ENCODE results near the gene ATG10. TPM values are rescaled to one million over a fixed set of nuclear protein-coding genes. Genes with fewer than 3 reads are reported as not detected.

ATG10 gene
- total RNA-seq, 4 donors from 2014 or later = 1.0 to 15.4 (median 6.5) TPM

GRCh38 chr5:81961651-81962440, 10.0 kb upstream of the ATG10 start:
- H3K4me1 ChIP-seq = no peaks in the 10 kb centered on the region
- H3K27ac ChIP-seq = no peak overlapping the region
- no peaks in the 10 kb centered on the region for H3K9me3 ChIP-seq
- TF ChIP-seq CTCF (IDR thresholded peaks at IDR 0.05) (no peak), POLR2A (IDR thresholded peaks at IDR 0.05) (no peak)
- intact Hi-C loops (cut with DNase I; ENCODE audit: low total_unique reads) = loop anchor here (10.0 kb wide), 1 partner anchor 107 kb away; no protein-coding TSS in a partner anchor
- H3K27me3 ChIP-seq = no peaks in the 10 kb centered on the region
- no peak for DNase-seq
- no peak overlapping the region for H3K4me3 ChIP-seq
- H3K36me3 ChIP-seq = no peaks in the 10 kb centered on the region

- DNase-seq = no peak
- H3K27me3 ChIP-seq = no peaks in the 10 kb centered on the region
- no peaks in the 10 kb centered on the region for H3K4me1 ChIP-seq
- no peak overlapping the region for H3K27ac ChIP-seq
- H3K9me3 ChIP-seq = no peaks in the 10 kb centered on the region
- no peak for TF ChIP-seq CTCF (IDR thresholded peaks at IDR 0.05)
- no peak for TF ChIP-seq POLR2A (IDR thresholded peaks at IDR 0.05)
- intact Hi-C loops (cut with DNase I; ENCODE audit: low total_unique reads) = loop anchor here (10.0 kb wide), 1 partner anchor 109 kb away; no protein-coding TSS in a partner anchor
- no peak overlapping the region for H3K4me3 ChIP-seq
- no peaks in the 10 kb centered on the region for H3K36me3 ChIP-seq
Measured at GRCh38 chr5:81963544-81963943, 8.3 kb upstream of the ATG10 start.

- Histone ChIP-seq H3K27ac (no peak overlapping the region), H3K4me1 (no peaks in the 10 kb centered on the region), H3K27me3 (no peaks in the 10 kb centered on the region), H3K4me3 (no peak overlapping the region), H3K9me3 (no peaks in the 10 kb centered on the region), H3K36me3 (no peaks in the 10 kb centered on the region)
- intact Hi-C loops (cut with DNase I; ENCODE audit: low total_unique reads) = loop anchor here (10.0 kb wide), 1 partner anchor 111 kb away; no protein-coding TSS in a partner anchor
- no peak for DNase-seq
- TF ChIP-seq POLR2A (IDR thresholded peaks at IDR 0.05) = no peak
Measured at GRCh38 chr5:81965524-81965923, 6.3 kb upstream of the ATG10 start.

- Histone ChIP-seq H3K27me3 (no peaks in the 10 kb centered on the region), H3K9me3 (no peaks in the 10 kb centered on the region), H3K4me3 (no peak overlapping the region), H3K36me3 (no peaks in the 10 kb centered on the region), H3K27ac (no peak overlapping the region), H3K4me1 (no peaks in the 10 kb centered on the region)
- no peak for TF ChIP-seq POLR2A (IDR thresholded peaks at IDR 0.05)
- no peak for TF ChIP-seq CTCF (IDR thresholded peaks at IDR 0.05)
- no peak for DNase-seq
- intact Hi-C loops (cut with DNase I; ENCODE audit: low total_unique reads) = loop anchor here (10.0 kb wide), 1 partner anchor 114 kb away; no protein-coding TSS in a partner anchor
Measured at GRCh38 chr5:81969226-81969625, 2.6 kb upstream of the ATG10 start.

GRCh38 chr5:81969912-81970311, 1.9 kb upstream of the ATG10 start:
- no peak overlapping the region for H3K27ac ChIP-seq
- intact Hi-C loops (cut with DNase I; ENCODE audit: low total_unique reads) = loop anchor here (10.0 kb wide), 1 partner anchor 115 kb away; no protein-coding TSS in a partner anchor
- no peaks in the 10 kb centered on the region for H3K27me3 ChIP-seq
- DNase-seq = no peak
- no peak for TF ChIP-seq POLR2A (IDR thresholded peaks at IDR 0.05)
- no peak for TF ChIP-seq CTCF (IDR thresholded peaks at IDR 0.05)
- H3K9me3 ChIP-seq = no peaks in the 10 kb centered on the region
- no peak overlapping the region for H3K4me3 ChIP-seq
- H3K36me3 ChIP-seq = no peaks in the 10 kb centered on the region
- no peaks in the 10 kb centered on the region for H3K4me1 ChIP-seq

Data from uterus (tissue), 4 donors.